ENCODE measurements around the gene PRRG1. TPM values are rescaled to one million over a fixed set of nuclear protein-coding genes. Genes with fewer than 3 reads are reported as not detected.

PRRG1 gene
- polyA plus RNA-seq, 1 experiment, result 15.4 TPM

- DNase-seq (ENCODE audit: low read depth), result no peak
- POLR2A ChIA-PET, result no interaction called here
- no peak for TF ChIP-seq CTCF (IDR thresholded peaks at IDR 0.05; ENCODE audit: insufficient read depth, low read depth, low read length)
These were observed 34.1 kb downstream of the PRRG1 start for GRCh38 chrX:37383313-37383712.

GRCh38 chrX:37388413-37388812, 39.2 kb downstream of the PRRG1 start:
- no peak overlapping the region for H3K4me3 ChIP-seq (ENCODE audit: low read depth, low read length)
- TF ChIP-seq CTCF (IDR thresholded peaks at IDR 0.05; ENCODE audit: insufficient read depth, low read depth, low read length), result no peak
- no peak for DNase-seq (ENCODE audit: low read depth)
- H3K27me3 ChIP-seq (ENCODE audit: control insufficient read depth, insufficient read depth, low read length), result no peaks in the 10 kb centered on the region
- H3K36me3 ChIP-seq (ENCODE audit: control insufficient read depth, insufficient read depth, low read length), result no peaks in the 10 kb centered on the region
- ChIA-PET CTCF (no interaction called here), POLR2A (no interaction called here)

More at GRCh38 chrX:37383313-37383712, 34.1 kb downstream of the PRRG1 start:
- CTCF ChIA-PET, result interaction anchor here (1.7 kb wide), 1 partner anchor 12 kb away, joined by 4 read pairs; no protein-coding TSS in a partner anchor
- no peak overlapping the region for H3K4me3 ChIP-seq (ENCODE audit: low read depth, low read length)
- H3K27me3 ChIP-seq (ENCODE audit: control insufficient read depth, insufficient read depth, low read length), result no peaks in the 10 kb centered on the region
- H3K36me3 ChIP-seq (ENCODE audit: control insufficient read depth, insufficient read depth, low read length), result no peaks in the 10 kb centered on the region

- POLR2A ChIA-PET, result no interaction called here
These were observed 56.8 kb downstream of the PRRG1 start for GRCh38 chrX:37405956-37406355.

GRCh38 chrX:37407736-37408135, 58.6 kb downstream of the PRRG1 start:
- no peak for DNase-seq (ENCODE audit: low read depth)
- CTCF ChIA-PET, result no interaction called here

More at GRCh38 chrX:37405956-37406355, 56.8 kb downstream of the PRRG1 start:
- CTCF ChIA-PET, result interaction anchor here (1.4 kb wide), 1 partner anchor 12 kb away, joined by 3 read pairs; no protein-coding TSS in a partner anchor
- no peak for TF ChIP-seq CTCF (IDR thresholded peaks at IDR 0.05; ENCODE audit: insufficient read depth, low read depth, low read length)
- Histone ChIP-seq H3K4me3 (ENCODE audit: low read depth, low read length) (no peak overlapping the region), H3K36me3 (ENCODE audit: control insufficient read depth, insufficient read depth, low read length) (no peaks in the 10 kb centered on the region), H3K27me3 (ENCODE audit: control insufficient read depth, insufficient read depth, low read length) (no peaks in the 10 kb centered on the region)
- DNase-seq (ENCODE audit: low read depth), result no peak

GRCh38 chrX:37409278-37409677, 60.1 kb downstream of the PRRG1 start:
- TF ChIP-seq CTCF (IDR thresholded peaks at IDR 0.05; ENCODE audit: insufficient read depth, low read depth, low read length), result no peak
- Histone ChIP-seq H3K4me3 (ENCODE audit: low read depth, low read length) (no peak overlapping the region), H3K36me3 (ENCODE audit: control insufficient read depth, insufficient read depth, low read length) (no peaks in the 10 kb centered on the region), H3K27me3 (ENCODE audit: control insufficient read depth, insufficient read depth, low read length) (no peaks in the 10 kb centered on the region)
- no peak for DNase-seq (ENCODE audit: low read depth)
- POLR2A ChIA-PET, result no interaction called here
- CTCF ChIA-PET, result no interaction called here

More at GRCh38 chrX:37407736-37408135, 58.6 kb downstream of the PRRG1 start:
- no peaks in the 10 kb centered on the region for H3K27me3 ChIP-seq (ENCODE audit: control insufficient read depth, insufficient read depth, low read length)
- POLR2A ChIA-PET, result no interaction called here
- TF ChIP-seq CTCF (IDR thresholded peaks at IDR 0.05; ENCODE audit: insufficient read depth, low read depth, low read length), result no peak
- no peak overlapping the region for H3K4me3 ChIP-seq (ENCODE audit: low read depth, low read length)
- H3K36me3 ChIP-seq (ENCODE audit: control insufficient read depth, insufficient read depth, low read length), result no peaks in the 10 kb centered on the region
